ENCODE results near the gene CRISP1.
"Not testable (repeated sequence)": the region's sequence is repeated elsewhere in the genome, so short reads cannot be mapped to it uniquely, and the experiment has no call there.

The CRISP1 gene

DNA sequence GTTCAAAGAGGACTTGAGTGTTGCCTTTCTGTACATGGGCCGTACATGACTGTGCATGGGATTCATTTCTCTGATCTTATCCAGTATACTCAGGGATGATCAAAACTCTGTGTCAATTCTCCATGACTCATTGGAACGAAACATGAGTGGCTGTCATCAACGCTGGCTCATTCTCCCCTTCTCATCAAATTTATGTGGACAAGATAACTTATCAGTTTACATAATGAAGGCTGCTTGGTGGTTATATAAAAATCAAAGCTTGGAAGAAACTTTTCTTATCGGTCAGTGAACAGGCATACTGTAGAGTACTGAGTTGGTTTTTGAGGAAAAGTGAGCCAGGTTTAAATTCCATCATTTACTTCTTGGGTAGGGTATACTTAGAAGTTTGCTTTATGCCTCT is 24.9 kb downstream of the CRISP1 start:
- DNase-seq = no peak

DNA sequence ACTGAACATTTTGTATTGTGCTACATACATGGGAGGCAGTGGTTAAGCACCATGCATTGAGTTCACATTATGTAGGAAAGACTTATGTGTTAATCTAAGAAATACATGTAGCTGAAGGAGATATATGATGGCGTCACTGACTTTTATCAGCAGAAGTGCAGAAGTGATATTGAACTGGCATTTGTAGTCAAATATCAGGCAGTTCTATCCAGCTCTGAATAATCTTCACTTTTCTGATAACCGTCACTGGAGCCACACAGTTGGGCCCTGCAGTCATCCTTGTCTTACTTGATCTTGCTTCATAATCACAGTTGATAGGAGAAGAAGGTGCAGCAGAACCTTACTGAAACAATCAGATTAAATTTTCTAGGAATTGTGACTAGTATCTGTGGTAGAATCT is 26.4 kb downstream of the CRISP1 start:
- DNase-seq = no peak

DNA sequence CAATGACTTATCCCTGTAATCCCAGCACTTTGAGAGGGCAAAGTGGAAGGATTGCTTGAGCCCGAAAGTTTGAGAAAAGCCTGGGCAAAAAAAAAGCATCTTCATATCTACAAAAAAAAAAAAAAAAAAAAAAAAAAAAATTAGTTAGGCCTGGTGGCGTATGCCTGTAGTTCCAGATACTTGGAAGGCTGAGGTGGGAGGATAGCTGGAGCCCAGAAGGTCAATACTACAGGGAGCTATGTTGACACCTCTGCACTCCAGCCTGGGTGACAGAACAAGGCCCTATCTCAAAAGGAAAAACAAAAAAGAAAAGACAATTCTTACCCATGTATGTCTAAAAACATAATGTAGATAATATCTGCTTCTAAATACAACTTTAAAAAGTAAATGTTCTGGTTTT is 27.2 kb downstream of the CRISP1 start:
- DNase-seq = no peak

DNA sequence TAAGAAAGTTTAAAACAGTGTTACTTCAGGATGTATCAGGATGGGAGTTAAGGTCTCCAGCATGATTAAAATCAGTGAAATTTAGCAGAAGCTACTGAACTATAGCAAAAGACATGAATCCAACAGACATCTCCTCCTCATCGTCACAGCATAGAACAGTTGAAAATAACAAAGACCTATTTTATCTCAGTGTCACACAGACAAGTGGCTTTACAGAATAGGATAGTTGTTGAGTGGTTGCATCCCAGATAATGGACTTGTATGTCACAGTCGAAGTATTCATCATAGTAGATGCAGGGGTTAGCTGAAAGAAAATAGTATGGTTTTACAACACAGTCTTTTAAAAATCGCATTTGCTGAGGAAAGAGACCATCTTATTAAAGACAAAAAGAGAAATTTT is 31.2 kb downstream of the CRISP1 start:
- DNase-seq = no peak

DNA sequence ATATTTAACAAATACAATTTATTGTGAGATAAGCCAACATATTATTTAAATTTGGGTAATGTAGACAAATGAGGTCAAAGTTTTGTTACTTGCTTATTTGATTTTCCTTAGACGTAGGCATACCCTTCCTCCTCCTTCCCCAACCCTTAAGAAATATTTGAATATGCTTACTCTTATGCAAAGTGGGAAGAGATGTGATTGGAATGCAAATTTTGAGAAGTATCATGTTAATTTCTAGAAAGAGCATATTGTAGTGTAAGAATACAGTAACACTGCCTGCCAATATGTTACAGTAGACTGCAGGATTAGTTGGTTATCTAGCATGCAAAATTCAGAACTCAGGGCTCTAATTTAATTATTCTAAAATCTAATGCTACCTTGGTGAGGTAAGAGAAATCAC is 32.9 kb downstream of the CRISP1 start:
- no peak for DNase-seq

DNA sequence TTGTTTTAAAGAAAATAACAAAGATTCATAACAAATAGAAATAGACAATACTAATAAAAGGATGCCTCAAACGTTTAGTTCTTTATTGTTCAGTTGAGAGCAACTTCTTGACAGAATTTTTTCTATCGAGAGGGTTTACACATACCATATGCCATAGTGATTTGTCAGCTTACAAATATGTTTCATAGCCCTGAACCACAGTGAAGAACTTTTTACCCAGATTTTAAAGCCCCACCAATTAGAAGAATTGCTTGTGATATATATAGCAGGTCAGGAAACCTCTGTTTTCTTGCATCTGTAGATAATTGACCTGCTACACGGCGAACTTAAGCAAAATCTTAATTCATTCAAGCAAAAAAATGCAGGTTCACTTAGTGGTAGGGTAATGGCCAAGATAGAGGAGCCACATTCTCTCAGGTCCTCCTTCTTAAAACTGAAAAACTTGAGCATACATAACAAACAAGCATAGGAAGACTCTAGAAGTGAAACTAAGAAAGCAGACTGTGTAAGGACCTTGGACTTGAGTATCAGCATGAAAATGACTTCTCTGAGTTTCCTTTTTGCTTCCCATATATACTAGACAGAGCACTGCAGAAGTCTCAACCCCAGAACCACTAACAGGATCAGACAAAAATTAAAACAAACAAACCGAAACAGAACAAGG is 39.5 kb downstream of the CRISP1 start:
- DNase-seq = no peak

DNA sequence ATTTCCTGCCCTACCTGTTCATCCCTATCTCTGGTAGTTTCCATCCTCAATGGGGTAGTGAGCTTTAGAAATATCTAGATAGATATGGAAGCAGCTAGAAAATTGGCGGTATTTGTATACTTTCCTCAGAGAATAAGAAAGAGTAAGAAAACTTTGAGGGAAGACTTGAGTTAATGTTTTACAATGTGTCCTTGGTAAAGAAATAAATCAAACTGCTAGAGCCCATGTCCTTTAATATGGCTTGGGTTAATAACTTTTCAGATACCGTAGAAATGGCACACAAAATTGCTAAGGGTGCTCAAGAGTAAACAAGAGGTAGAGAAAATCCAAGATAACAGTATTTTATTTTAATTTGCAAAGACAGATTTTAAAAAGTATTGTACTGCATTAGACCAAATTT is 51.2 kb downstream of the CRISP1 start:
- DNase-seq = no peak

DNA sequence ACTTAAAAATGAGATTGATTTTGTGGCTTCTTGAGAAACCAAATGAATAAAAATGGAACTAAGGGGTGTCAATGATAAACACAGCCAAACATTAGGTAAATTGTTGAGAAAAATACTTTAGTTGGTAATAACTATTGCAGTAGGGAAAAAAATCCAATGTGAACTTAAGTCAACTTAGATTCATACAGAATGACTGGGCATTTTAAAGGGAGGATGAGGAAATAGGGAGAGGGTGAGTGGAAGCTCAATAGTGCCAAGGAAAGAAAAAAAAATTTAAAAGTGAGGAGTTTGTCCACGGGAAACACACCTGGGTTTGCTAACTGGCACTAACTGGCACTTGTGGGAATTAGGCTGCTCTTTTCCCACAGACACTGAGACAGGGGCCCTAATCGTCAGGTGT is 53.1 kb downstream of the CRISP1 start:
- DNase-seq = no peak

DNA sequence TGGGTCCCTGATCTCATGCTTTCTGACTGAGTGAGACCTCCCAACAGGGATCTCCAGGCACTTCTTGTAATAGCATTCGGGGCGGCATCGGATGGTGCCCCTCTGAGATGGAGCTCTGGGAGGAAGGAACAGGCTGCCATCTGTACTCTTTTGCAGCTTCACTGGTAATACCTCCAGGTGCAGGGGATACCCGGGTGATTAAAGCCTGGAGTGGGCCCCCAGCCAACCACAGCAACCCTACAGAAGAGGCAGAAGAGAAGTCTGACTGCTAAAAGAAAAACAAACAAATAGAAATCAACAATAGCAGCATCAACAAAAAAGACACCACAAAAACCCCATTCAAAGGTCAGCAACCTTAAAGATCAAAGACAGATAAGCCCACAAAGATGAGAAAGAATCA is 60.2 kb downstream of the CRISP1 start:
- no peak for DNase-seq

DNA sequence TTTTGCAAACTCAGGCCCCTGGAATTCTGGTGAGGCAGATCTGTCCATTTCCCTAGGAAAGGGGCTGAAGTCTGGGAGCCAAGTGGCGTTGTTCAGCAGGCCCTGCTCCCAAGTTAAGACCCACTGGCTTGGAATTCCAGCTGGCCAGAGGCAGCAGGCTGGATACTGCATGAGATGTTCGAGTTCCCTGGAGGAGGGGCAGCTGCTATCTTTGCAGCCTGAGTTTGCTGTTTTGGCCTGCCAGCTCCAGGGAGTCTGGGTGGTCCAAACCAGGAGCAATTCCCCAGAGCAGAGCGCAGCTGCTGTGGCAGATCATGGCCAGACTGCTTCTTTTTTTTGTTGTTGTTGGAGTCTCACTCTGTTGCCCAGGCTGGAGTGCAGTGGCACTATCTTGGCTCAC is 61.1 kb downstream of the CRISP1 start:
- DNase-seq = no peak

DNA sequence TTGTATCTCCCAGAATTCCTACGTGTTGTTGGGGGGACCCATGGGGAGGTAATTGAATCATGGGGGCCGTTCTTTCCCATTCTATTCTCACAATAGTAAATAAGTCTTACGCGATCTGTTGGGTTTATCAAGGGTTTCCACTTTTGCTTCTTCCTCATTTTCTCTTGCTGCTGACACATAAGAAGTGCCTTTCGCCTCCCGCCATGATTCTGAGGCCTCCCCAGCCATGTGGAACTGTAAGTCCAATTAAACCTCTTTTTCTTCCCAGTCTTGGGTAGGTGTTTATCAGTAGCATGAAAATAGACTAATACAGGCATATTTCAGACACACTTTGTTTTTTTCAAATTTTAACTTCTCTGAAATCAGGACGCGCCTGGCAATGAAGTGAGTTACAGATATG is 64.8 kb downstream of the CRISP1 start:
- no peak for DNase-seq

DNA sequence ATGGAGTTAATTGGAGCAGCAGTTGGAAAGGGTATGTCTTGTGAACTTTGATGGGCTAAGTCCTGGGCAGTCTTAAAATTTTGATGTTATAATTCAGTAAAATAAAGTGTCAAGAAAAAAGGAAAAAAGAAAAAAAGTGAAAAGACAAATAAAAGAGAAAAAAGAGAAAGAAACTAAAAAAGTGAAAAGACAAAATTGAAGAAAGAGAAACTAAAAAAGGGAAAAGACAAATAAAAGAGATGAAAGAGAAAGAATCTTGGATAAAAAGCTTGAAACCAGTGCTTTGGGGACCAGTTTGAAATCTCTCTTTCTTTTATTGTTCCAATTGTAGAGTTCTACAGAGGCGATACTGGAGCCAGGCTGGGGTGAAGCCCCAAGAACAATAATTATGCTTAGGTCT is 67.2 kb downstream of the CRISP1 start:
- no peak for DNase-seq

DNA sequence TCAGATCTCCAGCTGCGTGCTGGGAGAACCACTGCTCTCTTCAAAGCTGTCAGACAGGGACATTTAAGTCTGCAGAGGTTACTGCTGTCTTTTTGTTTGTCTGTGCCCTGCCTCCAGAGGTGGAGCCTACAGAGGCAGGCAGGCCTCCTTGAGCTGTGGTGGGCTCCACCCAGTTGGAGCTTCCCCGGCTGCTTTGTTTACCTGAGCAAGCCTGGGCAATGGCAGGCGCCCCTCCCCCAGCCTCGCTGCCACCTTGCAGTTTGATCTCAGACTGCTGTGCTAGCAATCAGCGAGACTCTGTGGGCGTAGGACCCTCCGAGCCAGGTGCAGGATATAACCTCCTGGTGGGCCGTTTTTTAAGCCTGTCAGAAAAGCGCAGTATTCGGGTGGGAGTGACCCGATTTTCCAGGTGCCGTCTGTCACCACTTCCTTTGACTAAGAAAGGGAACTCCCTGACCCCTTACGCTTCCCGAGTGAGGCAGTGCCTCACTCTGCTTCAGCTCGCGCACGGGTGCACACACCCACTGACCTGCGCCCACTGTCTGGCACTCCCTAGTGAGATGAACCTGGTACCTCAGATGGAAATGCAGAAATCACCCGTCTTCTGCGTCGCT is 69.4 kb downstream of the CRISP1 start:
- DNase-seq = not testable (repeated sequence)

DNA sequence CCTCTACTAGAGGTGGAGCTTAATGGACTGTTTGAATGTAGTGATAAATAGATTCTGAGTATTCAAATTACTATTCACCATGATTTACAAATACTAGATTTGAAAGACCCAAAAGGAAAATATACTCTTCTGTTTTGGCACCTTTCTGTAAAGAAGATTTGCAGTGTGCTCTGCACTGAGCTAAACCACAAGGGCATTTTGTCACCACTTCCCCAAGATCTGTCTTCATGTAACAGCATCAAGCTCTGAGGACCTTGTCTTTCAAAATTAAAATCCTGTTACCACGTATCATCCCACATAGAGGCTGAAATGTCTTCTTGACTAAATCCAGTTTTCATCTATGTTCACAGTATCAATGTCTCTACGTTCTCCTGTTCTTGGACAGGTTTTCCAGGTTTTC is 76.0 kb downstream of the CRISP1 start:
- DNase-seq = no peak

DNA sequence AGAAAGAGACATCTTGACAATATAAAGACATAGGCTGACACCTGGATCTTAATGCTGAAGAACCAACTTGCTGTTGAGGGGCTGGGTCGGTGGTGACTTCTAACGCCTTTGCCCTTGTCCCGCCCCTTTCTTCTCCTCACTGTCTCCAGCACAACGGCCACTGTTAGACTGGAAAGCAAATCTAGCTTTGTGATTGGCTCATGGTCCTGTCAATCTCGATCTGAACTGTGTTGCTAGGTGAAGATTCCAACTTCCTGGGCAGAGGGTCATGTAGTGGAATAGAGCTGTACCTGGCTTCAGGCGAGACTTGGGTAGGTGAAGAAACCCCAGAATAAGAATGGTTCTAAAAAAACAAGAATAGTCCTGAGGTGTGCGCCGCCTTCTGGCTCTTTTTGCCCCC is 79.2 kb downstream of the CRISP1 start, which contains the start of gene PGK2:
PGK2 (minus strand) TSS at position 110 of the 400 bp plus-strand sequence; CDS start at position 12, 98 bp downstream.
- no peak for DNase-seq

DNA sequence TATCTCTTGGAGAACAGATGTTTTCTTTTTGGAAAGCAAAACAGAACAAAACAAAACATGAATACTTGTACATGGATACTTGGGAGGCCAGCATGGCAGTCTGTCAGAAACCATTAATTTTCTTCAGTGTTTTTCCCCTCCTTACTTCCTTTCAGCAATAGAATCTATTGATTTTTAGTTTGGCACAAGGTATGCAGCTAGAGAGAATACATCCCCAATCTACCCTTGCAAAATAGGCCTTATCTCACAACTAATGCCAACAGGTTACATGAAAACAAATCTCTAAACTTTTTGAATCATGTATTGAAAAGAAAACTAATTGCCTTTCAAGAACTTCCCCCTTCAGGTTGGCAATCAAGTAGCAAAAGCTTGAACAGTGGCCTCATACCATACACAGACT is 82.1 kb downstream of the CRISP1 start:
- DNase-seq = no peak

Data from hypothalamus (tissue), 51 donors.